IPS-15b (cell line): ENCODE measurements around the gene APCDD1L.

ENCODE experiments used
- H3K27me3 ChIP-seq: one replicate; pipeline ENCODE4 v1.6.1; 2013; ENCODE audit warnings: low read length; ENCODE audit not compliant: control insufficient read depth, insufficient read depth
- H3K36me3 ChIP-seq: one replicate; pipeline ENCODE4 v1.6.1; 2013; ENCODE audit warnings: low read length; ENCODE audit not compliant: control insufficient read depth, insufficient read depth
- H3K4me1 ChIP-seq: one replicate; pipeline ENCODE4 v1.6.1; 2013; ENCODE audit warnings: mild to moderate bottlenecking, low read length; ENCODE audit not compliant: control insufficient read depth, insufficient read depth
- H3K4me3 ChIP-seq: one replicate; pipeline ENCODE4 v1.5.1; 2013; ENCODE audit warnings: low read depth, low read length
- H3K9ac ChIP-seq: one replicate; pipeline ENCODE4 v1.6.1; 2013; ENCODE audit warnings: low read depth, mild to moderate bottlenecking, low read length
- H3K9me3 ChIP-seq: one replicate; pipeline ENCODE4 v1.6.1; 2013; ENCODE audit warnings: mild to moderate bottlenecking, low read length; ENCODE audit not compliant: control insufficient read depth, insufficient read depth

Gene APCDD1L

DNA sequence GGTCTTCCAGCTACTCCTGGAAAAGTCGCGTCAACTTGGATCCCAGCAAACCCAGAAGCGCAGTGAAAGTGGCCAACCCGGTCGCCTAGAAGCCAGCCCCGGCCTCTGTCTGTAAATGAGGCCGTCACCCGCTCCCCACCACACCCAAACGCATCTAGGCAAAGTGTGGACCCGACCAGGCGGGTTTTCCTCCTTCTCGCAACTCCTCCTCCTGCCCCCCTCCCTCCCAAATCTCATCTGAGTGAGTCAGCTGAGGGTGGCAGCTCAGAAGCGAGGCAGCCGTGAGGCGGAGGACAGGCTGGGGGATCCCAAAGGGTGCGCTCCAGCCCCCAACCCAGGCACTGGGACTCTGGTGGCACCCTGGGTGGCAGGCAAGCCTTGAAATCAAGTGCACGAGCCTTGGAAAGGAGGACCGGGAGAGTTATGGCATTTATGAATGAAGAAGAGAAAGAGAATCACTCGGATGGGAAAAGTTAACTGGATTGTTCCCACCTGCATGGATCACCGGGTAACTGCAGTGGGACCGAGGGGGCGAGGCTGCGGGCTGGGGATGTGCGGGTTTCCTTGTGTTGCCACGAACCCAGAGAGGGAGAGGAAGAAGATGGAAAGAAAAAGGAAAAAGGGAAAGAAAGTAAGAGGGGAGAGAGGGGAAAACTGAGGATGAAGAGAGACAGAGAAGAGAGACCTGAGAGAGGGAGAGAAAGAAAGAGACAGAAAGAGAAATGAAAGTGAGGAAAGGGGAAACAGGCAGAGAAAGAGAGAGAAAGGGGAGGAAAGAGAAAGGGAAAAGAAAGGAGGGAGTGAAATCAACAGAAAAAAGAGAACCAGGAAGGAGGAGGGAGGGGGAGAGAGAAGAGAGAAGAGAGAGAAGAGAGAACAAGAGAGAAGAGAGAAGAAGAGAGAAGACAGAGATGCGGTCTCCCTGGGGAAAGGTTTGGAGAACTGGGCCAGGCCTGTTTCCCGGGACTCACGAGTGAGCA lies at the start of gene APCDD1L:
APCDD1L (minus strand) TSS at position 167 of the 980 bp plus-strand sequence. CDS start 692 bp downstream, outside the sequence.
- no peaks in the 10 kb centered on the region for H3K36me3 ChIP-seq
- no peak within 1 kb of the TSS for H3K9ac ChIP-seq
- no peaks in the 10 kb centered on the region for H3K9me3 ChIP-seq
- peak within 1 kb of the TSS; percentile 65 for H3K4me3 ChIP-seq
- no peaks in the 10 kb centered on the region for H3K4me1 ChIP-seq
- peaks cover 43% of the 10 kb centered on the region for H3K27me3 ChIP-seq

DNA sequence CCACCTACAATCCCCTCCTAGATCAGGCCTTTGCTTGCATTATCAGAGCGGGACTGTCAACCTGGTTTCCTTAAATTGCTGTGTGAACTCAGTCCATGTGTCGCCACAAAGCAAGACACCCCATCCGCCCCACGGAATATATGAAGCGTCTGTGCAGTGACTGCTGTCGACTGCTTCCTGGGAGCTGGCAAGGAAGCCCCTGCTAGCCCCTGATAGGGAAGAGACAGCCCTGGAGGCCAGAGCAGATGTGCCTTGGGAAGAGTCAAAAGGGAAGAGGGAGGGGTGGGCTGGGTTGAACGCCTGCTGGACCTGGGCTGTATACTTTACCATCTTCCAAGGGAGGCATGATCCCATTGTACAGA lies 44.1 kb upstream of the APCDD1L start:
- H3K27me3 ChIP-seq: no peaks in the 10 kb centered on the region
- no peak overlapping the region for H3K9ac ChIP-seq
- H3K36me3 ChIP-seq: no peaks in the 10 kb centered on the region

DNA sequence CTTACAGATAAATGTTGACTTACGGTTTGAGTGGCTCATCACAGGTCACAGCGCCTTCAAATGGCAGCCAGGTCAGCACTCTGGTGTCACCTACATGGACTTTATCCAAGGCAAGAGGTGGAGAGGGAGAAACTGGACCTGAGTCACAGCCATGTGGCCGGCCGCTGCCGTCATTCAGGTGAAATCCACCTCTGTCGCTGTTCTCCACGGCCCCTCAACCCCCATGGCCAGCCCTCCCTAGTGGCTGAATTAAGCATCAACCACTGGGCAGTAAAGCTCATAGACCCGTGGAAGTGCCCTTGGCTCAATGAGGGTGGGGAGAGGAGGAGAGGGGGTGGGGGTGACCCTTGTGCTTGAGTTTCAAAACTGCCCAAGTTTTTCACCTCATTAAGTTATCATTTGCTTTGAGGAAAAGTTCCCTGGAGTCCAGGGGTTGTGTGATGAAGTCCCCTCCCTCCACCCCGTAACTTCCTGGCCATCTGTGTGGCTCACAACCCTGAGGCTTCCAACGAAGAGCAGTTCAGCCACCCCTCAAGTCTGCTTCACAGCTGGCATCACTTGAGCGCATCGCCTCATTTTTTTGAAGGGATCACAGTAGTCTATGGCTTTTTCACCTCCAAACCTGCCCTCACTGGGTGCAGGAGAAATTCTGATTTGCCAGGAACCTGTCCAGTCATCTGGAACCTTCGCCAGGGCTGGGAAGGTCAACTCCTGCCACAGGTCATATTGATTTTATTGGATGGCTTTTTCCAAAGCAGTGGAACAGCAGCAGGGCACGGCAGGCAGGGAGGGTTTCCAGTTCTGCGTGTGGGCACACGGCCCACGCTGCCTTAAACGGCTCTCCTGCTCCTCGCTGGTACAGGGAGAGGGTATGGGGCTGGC lies 43.5 kb upstream of the APCDD1L start:
- no peak overlapping the region for H3K4me3 ChIP-seq
- H3K9ac ChIP-seq: no peak overlapping the region
- no peaks in the 10 kb centered on the region for H3K27me3 ChIP-seq
- H3K9me3 ChIP-seq: no peaks in the 10 kb centered on the region
- H3K4me1 ChIP-seq: no peaks in the 10 kb centered on the region
- H3K36me3 ChIP-seq: no peaks in the 10 kb centered on the region

More for the DNA sequence above, 44.1 kb upstream of the APCDD1L start:
- Histone ChIP-seq H3K9me3 (no peaks in the 10 kb centered on the region), H3K4me1 (no peaks in the 10 kb centered on the region), H3K4me3 (no peak overlapping the region)

DNA sequence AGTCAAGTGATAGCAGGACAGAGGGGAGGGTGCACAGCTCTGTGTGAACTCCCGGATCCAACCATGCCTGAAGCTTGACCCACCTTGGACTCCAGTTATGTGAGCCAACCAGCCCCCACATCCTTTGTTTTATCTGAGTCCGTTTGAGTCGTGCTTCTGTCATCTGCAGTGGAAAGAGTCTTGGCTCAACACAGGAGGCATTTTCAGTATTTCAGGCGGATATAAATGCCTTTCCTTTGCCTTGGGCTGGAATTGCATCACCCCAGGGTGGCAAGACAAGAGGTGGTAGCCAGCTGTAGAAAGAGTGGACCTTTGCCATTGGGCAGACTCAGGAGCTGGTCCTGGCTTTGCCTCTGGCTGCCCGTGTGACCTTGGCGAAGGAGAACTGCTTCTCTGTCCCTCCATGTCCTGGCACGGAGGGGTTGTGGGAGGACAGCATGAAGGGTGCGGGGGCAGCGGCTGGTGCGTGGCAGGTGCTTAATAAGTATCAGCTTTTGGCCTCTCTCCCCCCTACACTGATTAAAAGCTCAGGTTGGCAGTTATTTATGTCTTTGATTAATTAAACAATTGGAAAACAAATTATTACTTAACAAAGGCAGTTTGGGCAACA lies 42.6 kb upstream of the APCDD1L start:
- no peaks in the 10 kb centered on the region for H3K27me3 ChIP-seq
- H3K9ac ChIP-seq: no peak overlapping the region
- no peaks in the 10 kb centered on the region for H3K9me3 ChIP-seq
- no peaks in the 10 kb centered on the region for H3K36me3 ChIP-seq
- no peaks in the 10 kb centered on the region for H3K4me1 ChIP-seq
- no peak overlapping the region for H3K4me3 ChIP-seq

DNA sequence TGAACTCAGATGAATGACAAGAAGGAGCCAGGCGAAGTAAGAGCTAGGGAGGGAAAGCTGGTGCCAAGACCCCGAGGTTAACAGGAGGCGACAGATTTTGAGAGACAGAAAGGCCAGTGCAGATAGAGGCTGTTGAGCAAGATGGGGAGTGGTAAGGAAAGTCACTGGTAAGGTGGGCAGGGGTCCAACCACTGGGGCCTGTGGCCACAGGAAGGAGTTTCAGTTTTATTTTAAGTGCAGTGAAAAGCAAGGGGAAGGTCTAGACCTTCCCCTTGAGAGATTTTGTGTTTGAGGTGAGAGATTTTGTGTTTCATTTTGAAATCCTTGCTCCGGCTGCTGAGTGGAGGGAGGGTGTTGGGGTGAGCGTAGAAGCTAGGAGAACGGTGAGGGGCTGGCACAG lies 41.8 kb upstream of the APCDD1L start:
- no peaks in the 10 kb centered on the region for H3K36me3 ChIP-seq
- no peak overlapping the region for H3K4me3 ChIP-seq
- H3K4me1 ChIP-seq: no peaks in the 10 kb centered on the region
- H3K27me3 ChIP-seq: no peaks in the 10 kb centered on the region
- no peaks in the 10 kb centered on the region for H3K9me3 ChIP-seq
- no peak overlapping the region for H3K9ac ChIP-seq

DNA sequence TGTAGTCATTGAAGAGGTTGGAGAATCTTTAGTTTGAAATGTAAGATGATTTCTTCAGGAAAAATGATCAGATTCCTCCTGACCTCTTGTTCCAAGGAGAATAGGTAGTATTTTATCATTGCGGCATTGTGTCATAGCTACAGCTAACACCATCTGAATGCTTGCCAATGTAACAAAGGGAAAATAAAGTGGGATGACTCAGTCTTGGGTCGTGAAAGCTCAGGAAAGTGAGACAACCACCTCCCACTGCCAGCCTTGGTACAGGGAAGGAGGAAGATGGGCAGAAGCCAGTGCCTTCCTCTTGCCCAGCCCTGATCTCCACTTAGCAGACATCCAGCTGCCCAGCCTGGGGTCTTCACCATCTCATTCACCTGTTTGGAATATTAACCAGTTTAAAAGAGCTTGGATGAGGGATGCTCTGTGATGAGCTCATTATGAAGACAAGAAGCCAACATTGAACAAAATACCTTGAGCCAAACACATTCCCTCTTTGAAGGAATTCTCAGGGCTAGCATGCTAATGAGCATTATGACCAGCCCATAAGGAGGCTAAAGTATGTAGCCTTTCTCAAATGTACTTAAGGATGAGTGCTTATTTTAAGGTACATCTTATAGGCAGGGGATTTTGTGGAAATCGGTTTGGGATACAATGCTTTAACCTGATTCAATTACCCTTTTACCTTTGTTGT lies 40.0 kb upstream of the APCDD1L start:
- no peaks in the 10 kb centered on the region for H3K9me3 ChIP-seq
- no peaks in the 10 kb centered on the region for H3K4me1 ChIP-seq
- no peaks in the 10 kb centered on the region for H3K36me3 ChIP-seq
- H3K4me3 ChIP-seq: no peak overlapping the region
- H3K9ac ChIP-seq: no peak overlapping the region
- H3K27me3 ChIP-seq: no peaks in the 10 kb centered on the region

DNA sequence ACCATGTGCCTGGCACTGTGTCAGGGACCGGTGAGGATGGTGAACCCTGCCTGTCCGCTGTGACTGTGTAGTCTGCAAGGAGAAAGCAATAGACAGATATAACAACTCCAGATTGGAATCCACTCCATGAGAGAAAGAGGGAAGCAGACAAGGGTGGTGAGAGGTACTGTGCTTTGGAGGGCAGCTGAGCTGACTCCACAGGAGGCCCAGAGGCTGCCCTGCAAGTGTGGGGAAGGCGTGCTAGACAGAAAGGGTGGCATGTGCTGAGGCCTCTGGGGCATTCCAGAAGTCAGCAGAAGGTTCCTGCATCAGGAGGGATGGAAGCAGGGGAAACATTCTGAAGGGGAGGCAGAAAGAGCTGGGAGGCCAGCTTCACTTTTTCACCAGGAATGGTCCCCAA lies 39.3 kb upstream of the APCDD1L start:
- Histone ChIP-seq H3K27me3 (no peaks in the 10 kb centered on the region), H3K9me3 (no peaks in the 10 kb centered on the region), H3K4me3 (no peak overlapping the region), H3K4me1 (no peaks in the 10 kb centered on the region), H3K9ac (no peak overlapping the region), H3K36me3 (no peaks in the 10 kb centered on the region)

DNA sequence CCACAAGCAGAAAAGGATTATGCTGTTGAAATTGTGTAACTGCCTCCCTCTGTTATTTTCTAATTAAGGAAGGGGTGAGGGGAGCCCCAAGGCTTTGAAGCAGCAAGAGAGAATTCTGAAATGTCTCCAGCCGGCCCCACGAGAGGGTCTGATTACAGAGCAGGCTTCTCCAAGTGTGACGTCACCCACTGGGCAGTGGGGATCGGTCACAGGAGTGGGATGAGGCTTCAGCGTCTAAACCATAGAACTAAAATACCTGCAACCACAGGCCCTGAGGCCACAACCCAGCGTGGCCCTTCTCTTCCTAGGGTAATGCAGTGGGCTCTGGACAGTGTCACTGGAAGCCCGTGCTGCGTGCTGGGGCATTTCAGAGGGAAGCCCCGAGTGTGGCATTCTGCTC lies 38.6 kb upstream of the APCDD1L start:
- Histone ChIP-seq H3K36me3 (no peaks in the 10 kb centered on the region), H3K4me1 (no peaks in the 10 kb centered on the region), H3K4me3 (no peak overlapping the region), H3K9me3 (no peaks in the 10 kb centered on the region), H3K27me3 (no peaks in the 10 kb centered on the region), H3K9ac (no peak overlapping the region)

DNA sequence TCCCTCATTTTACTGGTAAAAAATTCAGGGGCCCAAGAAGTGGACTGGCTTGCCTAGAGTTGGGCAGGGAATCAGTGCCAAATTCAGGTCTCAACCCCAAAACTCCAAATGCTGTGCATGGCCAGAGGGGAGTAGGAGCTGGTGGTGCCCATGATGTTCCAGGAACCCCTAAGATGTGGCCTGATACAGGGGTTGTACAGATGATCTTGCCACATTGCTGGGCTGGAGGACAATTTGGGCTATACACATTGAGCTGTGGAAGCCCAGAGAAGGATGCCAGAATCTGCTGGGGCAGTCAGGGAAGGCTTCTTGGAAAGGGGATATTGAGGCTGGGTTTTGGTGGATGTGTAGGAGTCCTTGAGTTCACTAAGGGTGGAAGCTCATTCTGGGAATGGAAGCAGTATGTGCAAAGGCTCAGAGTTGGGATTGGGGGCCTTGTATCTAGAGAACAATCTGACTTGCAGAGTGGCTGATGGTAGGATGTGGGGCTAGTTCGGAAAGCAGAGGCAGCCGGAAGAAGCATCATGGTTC lies 38.0 kb upstream of the APCDD1L start:
- Histone ChIP-seq H3K9ac (no peak overlapping the region), H3K27me3 (no peaks in the 10 kb centered on the region), H3K4me3 (no peak overlapping the region), H3K4me1 (no peaks in the 10 kb centered on the region), H3K36me3 (no peaks in the 10 kb centered on the region), H3K9me3 (no peaks in the 10 kb centered on the region)

DNA sequence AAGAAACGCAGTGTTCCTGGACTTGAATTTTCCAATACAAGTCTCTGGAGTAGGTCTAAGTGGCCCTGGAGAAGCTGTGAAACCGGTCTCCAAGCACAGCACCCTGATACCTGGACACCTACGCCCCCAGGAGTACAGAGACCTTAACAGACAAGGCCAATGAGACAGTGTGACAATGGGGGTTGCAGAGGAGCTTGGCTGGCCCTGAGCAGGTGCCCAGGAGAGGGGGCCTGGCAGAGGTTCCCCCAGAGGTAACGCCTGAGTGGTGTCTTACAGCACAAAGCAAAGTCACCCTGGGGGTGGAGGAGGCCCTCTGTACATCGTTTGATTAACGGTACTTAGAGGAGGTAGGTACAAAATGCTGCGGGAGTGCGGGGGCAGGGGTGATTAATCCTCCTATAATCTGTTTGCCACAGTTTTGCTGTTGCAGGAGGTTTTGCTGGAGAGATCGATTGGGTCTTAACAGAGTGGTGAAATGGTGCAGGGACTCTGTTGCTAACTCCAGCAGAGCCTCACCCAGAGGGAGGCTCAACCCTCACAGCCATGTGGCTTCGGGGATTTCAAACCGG lies 37.3 kb upstream of the APCDD1L start:
- Histone ChIP-seq H3K9me3 (no peaks in the 10 kb centered on the region), H3K9ac (no peak overlapping the region), H3K27me3 (no peaks in the 10 kb centered on the region), H3K4me1 (no peaks in the 10 kb centered on the region), H3K4me3 (no peak overlapping the region), H3K36me3 (no peaks in the 10 kb centered on the region)

DNA sequence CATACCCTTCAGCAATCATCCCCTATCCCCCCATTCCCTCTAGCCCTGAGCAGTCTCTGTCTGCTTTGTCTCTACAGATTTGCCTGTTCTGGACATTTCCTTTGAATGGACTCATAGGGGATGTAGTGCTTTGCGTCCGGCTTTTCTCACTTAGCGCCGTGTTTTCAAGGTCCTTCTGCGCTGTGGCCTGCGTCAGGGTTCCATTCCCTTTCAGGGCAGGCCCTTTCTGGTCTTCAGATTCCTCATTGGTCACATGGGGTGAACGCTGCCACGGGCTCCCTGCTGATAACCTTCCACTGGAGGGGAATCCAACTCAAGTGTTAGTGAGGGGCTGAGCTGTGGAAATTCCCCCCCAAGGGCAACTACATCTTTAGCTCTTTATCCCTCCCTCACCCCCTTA lies 36.4 kb upstream of the APCDD1L start:
- Histone ChIP-seq H3K9ac (no peak overlapping the region), H3K9me3 (no peaks in the 10 kb centered on the region), H3K4me3 (no peak overlapping the region), H3K4me1 (no peaks in the 10 kb centered on the region), H3K27me3 (no peaks in the 10 kb centered on the region), H3K36me3 (no peaks in the 10 kb centered on the region)
